Liver (tissue), 9 donors: ENCODE measurements around the gene UAP1. TPM values are rescaled to one million over a fixed set of nuclear protein-coding genes. Genes with fewer than 3 reads are reported as not detected.

Experiments
- DNase-seq: peaks from one replicate; pipeline ENCODE4 v3.0.0-alpha.2; 2017; ENCODE audit warnings: low spot score
- H3K27ac ChIP-seq, 2 donors: one replicate each; pipeline ENCODE4 v1.7.0; 2013; ENCODE audit warnings: inconsistent platforms in 2 of 2, low read length in 2 of 2, control low read depth in 1 of 2, low read depth in 1 of 2, mild to moderate bottlenecking in 1 of 2
- H3K27me3 ChIP-seq, 4 donors: one replicate each; pipeline versions ENCODE4 v1.6.1 to v1.7.0; 2013; ENCODE audit warnings: low read length in 3 of 4, inconsistent platforms in 1 of 4, mild to moderate bottlenecking in 1 of 4, moderate library complexity in 1 of 4; ENCODE audit not compliant: control insufficient read depth in 4 of 4, insufficient read depth in 4 of 4
- H3K36me3 ChIP-seq, 4 donors: one replicate each; pipeline versions ENCODE4 v1.6.1 to v1.7.0; 2013; ENCODE audit warnings: low read length in 3 of 4, mild to moderate bottlenecking in 3 of 4, low read depth in 1 of 4, moderate library complexity in 1 of 4; ENCODE audit not compliant: control insufficient read depth in 4 of 4, insufficient read depth in 3 of 4
- H3K4me1 ChIP-seq, 4 donors: one replicate each; pipeline versions ENCODE4 v1.6.1 to v1.7.0; 2013; ENCODE audit warnings: low read length in 3 of 4, mild to moderate bottlenecking in 3 of 4, moderate library complexity in 1 of 4; ENCODE audit not compliant: control insufficient read depth in 4 of 4, insufficient read depth in 4 of 4
- H3K4me3 ChIP-seq, 3 donors: one replicate each; pipeline versions ENCODE4 v1.6.1 to v1.7.0; 2013; ENCODE audit warnings: low read length in 3 of 3, control low read depth in 1 of 3, low read depth in 1 of 3, mild to moderate bottlenecking in 1 of 3
- H3K9ac ChIP-seq, 2 donors: one replicate each; pipeline ENCODE4 v1.7.0; 2013; ENCODE audit warnings: low read length in 2 of 2, mild to moderate bottlenecking in 2 of 2, moderate library complexity in 2 of 2, control low read depth in 1 of 2, low read depth in 1 of 2
- H3K9me3 ChIP-seq, 4 donors: one replicate each; pipeline versions ENCODE4 v1.6.1 to v1.7.0; 2013; ENCODE audit warnings: low read length in 3 of 4; ENCODE audit not compliant: control insufficient read depth in 4 of 4
- ATF3 ChIP-seq: IDR thresholded peaks from 2 replicates; pipeline ENCODE4 v1.6.1; 2016; ENCODE audit warnings: antibody characterized with exemption
- CTCF ChIP-seq: fragments of 150-350 bp; IDR thresholded peaks from 2 replicates; pipeline ENCODE4 v1.5.1; 2017; ENCODE audit warnings: improper control_type of control experiment, low read depth, low read length; ENCODE audit not compliant: missing input control
- EGR1 ChIP-seq, 2 donors: IDR thresholded peaks; 2 replicates each; pipeline ENCODE4 v1.6.1; 2016 to 2018; ENCODE audit warnings: antibody characterized with exemption in 2 of 2, low read depth in 2 of 2
- FOXA1 ChIP-seq: IDR thresholded peaks from 2 replicates; pipeline ENCODE4 v1.6.1; 2016; ENCODE audit warnings: antibody characterized with exemption
- FOXA2 ChIP-seq: IDR thresholded peaks from 2 replicates; pipeline ENCODE4 v1.6.1; 2016; ENCODE audit warnings: antibody characterized with exemption
- GABPA ChIP-seq, 2 donors: IDR thresholded peaks in 1 of 2; conservative IDR thresholded peaks in 1 of 2; 2 replicates each; pipeline ENCODE4 v1.6.1; 2016; ENCODE audit warnings: antibody characterized with exemption in 2 of 2, mild to moderate bottlenecking in 1 of 2, moderate library complexity in 1 of 2
- HNF4A ChIP-seq, 2 donors: conservative IDR thresholded peaks; 2 replicates each; pipeline ENCODE4 v1.6.1; 2016; ENCODE audit warnings: antibody characterized with exemption in 2 of 2, mild to moderate bottlenecking in 2 of 2
- HNF4G ChIP-seq: IDR thresholded peaks from 2 replicates; pipeline ENCODE4 v1.6.1; 2016; ENCODE audit warnings: antibody characterized with exemption
- JUND ChIP-seq, 2 donors: IDR thresholded peaks; 2 replicates each; pipeline ENCODE4 v1.6.1; 2016; ENCODE audit warnings: antibody characterized with exemption in 2 of 2
- MAX ChIP-seq: IDR thresholded peaks from 2 replicates; pipeline ENCODE4 v1.6.1; 2016; ENCODE audit warnings: antibody characterized with exemption
- NR2F2 ChIP-seq: IDR thresholded peaks from 2 replicates; pipeline ENCODE4 v1.6.1; 2016; ENCODE audit warnings: antibody characterized with exemption
- RAD21 ChIP-seq, 2 donors: IDR thresholded peaks; 2 replicates each; pipeline ENCODE4 v1.6.1; 2016; ENCODE audit warnings: antibody characterized with exemption in 2 of 2, mild to moderate bottlenecking in 2 of 2
- REST ChIP-seq: IDR thresholded peaks from 2 replicates; pipeline ENCODE4 v1.6.1; 2016; ENCODE audit warnings: antibody characterized with exemption, mild to moderate bottlenecking
- RXRA ChIP-seq, 2 donors: IDR thresholded peaks; 2 replicates each; pipeline ENCODE4 v1.6.1; 2017 to 2018; ENCODE audit warnings: antibody characterized with exemption in 2 of 2, mild to moderate bottlenecking in 1 of 2
- SP1 ChIP-seq: IDR thresholded peaks from 2 replicates; pipeline ENCODE4 v1.6.1; 2018; ENCODE audit warnings: antibody characterized with exemption, mild to moderate bottlenecking
- TAF1 ChIP-seq: conservative IDR thresholded peaks from 2 replicates; pipeline ENCODE4 v1.6.1; 2016; ENCODE audit warnings: antibody characterized with exemption, mild to moderate bottlenecking
- YY1 ChIP-seq: IDR thresholded peaks from 2 replicates; pipeline ENCODE4 v1.6.1; 2016; ENCODE audit warnings: antibody characterized with exemption, mild to moderate bottlenecking
- ZBTB33 ChIP-seq: IDR thresholded peaks from 2 replicates; pipeline ENCODE4 v1.6.1; 2016; ENCODE audit warnings: antibody characterized with exemption
- WGBS: extraction: QIAGEN DNeasy Blood & Tissue Kit; methylation state at CpG from one replicate; pipeline ENCODE4 v1.1.7; 2013; 5-methylcytosine and 5-hydroxymethylcytosine counted together
- polyA plus RNA-seq, 2 donors: library from polyadenylated mRNA; stranded (reverse) in 1 of 2; unstranded in 1 of 2; fragments of 200-250 nt in 1 of 2; fragments of >200 nt in 1 of 2; fragmentation: Nextera tagmentation in 1 of 2; extraction: Ambion mirVana in 1 of 2; gene quantifications; one replicate each; pipeline versions ENCODE4 v1.2.1 to v1.2.3, GENCODE V29; 2013 to 2015
- total RNA-seq, 2 donors: library from RNA; depleted of rRNA; stranded (reverse); fragments of >200 nt; gene quantifications; one replicate each; pipeline ENCODE4 v1.2.3, GENCODE V29; 2014
- donor health status: healthy.
- donor health status: healthy.
- donor health status: healthy.
- donor health status: healthy.
- donor health status: healthy.

The UAP1 gene
- total and polyA plus RNA-seq, 4 donors, result 28.9 to 120 (median 51.7) TPM

GRCh38 chr1:162561037-162561615, 396 bp upstream of the UAP1 start (continued):
- TF ChIP-seq ZBTB33 (no peak), NR2F2 (no peak), GABPA (IDR thresholded peaks at IDR 0.05 in 1 of 2, conservative IDR thresholded peaks at IDR 0.05 in 1 of 2) (no peak)

- DNase-seq, result no peak
- WGBS, result 27% methylated on average over 5 of the region's 5 CpGs
- Histone ChIP-seq H3K9ac (peak overlapping the region; percentile 94 to 97), H3K9me3 (no peaks in the 10 kb centered on the region), H3K4me1 (peaks cover 6 to 48% (median 17%) of the 10 kb centered on the region in 4 donors), H3K27me3 (no peaks in the 10 kb centered on the region), H3K36me3 (peaks cover 0 to 6% (median 5%) of the 10 kb centered on the region in 4 donors), H3K4me3 (peak overlapping the region; percentile 77 to 99 (median 95)), H3K27ac (peak overlapping the region; percentile 97 to 98)
- no peak for TF ChIP-seq NR2F2
- TF ChIP-seq GABPA (IDR thresholded peaks at IDR 0.05 in 1 of 2, conservative IDR thresholded peaks at IDR 0.05 in 1 of 2), result no peak
- no peak for TF ChIP-seq HNF4G
- TF ChIP-seq TAF1, result no peak
- TF ChIP-seq ZBTB33, result no peak
- no peak for TF ChIP-seq RXRA (IDR thresholded peaks at IDR 0.05)
- TF ChIP-seq SP1, result no peak
- TF ChIP-seq EGR1 (IDR thresholded peaks at IDR 0.05; ENCODE audit: low read depth in 2 of 2), result no peak
- no peak for TF ChIP-seq FOXA2
- TF ChIP-seq HNF4A (conservative IDR thresholded peaks at IDR 0.05), result peak; percentile 23 to 54
- peak in 1 of 2 donors; percentile 11 for TF ChIP-seq RAD21 (IDR thresholded peaks at IDR 0.05)
- no peak for TF ChIP-seq ATF3
- TF ChIP-seq YY1, result peak; percentile 20
- no peak for TF ChIP-seq JUND (IDR thresholded peaks at IDR 0.05)
- no peak for TF ChIP-seq REST
- no peak for TF ChIP-seq FOXA1
- no peak for TF ChIP-seq CTCF
- no peak for TF ChIP-seq MAX
Measured at GRCh38 chr1:162562470-162562828, 927 bp downstream of the UAP1 start.
